ENCODE data around the gene OGDH. TPM values are rescaled to one million over a fixed set of nuclear protein-coding genes. Genes with fewer than 3 reads are reported as not detected.

The OGDH gene
- total RNA-seq, 1 donor from 2014 or later, result 80.0 TPM

- Mint-ChIP-seq H3K4me1 (ENCODE audit: low read depth) (peaks cover 50% of the 10 kb centered on the region), H3K4me3 (ENCODE audit: unreplicated experiment) (peak overlapping the region; percentile 46), H3K9me3 (ENCODE audit: low read depth) (no peaks in the 10 kb centered on the region), H3K27ac (ENCODE audit: unreplicated experiment) (peak overlapping the region; percentile 99), H3K27me3 (ENCODE audit: low read depth) (no peaks in the 10 kb centered on the region), H3K36me3 (ENCODE audit: low read depth) (peaks cover 2% of the 10 kb centered on the region)
- DNase-seq (ENCODE audit: low spot score), result no peak
- no peak for TF ChIP-seq CTCF (IDR thresholded peaks at IDR 0.05)
These were observed 32.5 kb downstream of the OGDH start for GRCh38 chr7:44638611-44639557.

- Mint-ChIP-seq H3K27ac (ENCODE audit: unreplicated experiment) (peak overlapping the region; percentile 99), H3K36me3 (ENCODE audit: low read depth) (peaks cover 2% of the 10 kb centered on the region), H3K27me3 (ENCODE audit: low read depth) (no peaks in the 10 kb centered on the region), H3K9me3 (ENCODE audit: low read depth) (no peaks in the 10 kb centered on the region), H3K4me1 (ENCODE audit: low read depth) (peaks cover 41% of the 10 kb centered on the region), H3K4me3 (ENCODE audit: unreplicated experiment) (peak overlapping the region; percentile 31)
- DNase-seq (ENCODE audit: low spot score), result no peak
- TF ChIP-seq CTCF (IDR thresholded peaks at IDR 0.05), result no peak
These were observed 33.4 kb downstream of the OGDH start for GRCh38 chr7:44639671-44640321.

GRCh38 chr7:44643206-44643605 is 36.8 kb downstream of the OGDH start:
- Mint-ChIP-seq H3K9me3 (ENCODE audit: low read depth) (no peaks in the 10 kb centered on the region), H3K4me1 (ENCODE audit: low read depth) (peaks cover 25% of the 10 kb centered on the region), H3K36me3 (ENCODE audit: low read depth) (peaks cover 4% of the 10 kb centered on the region), H3K27me3 (ENCODE audit: low read depth) (no peaks in the 10 kb centered on the region), H3K4me3 (ENCODE audit: unreplicated experiment) (no peak overlapping the region), H3K27ac (ENCODE audit: unreplicated experiment) (no peak overlapping the region)
- no peak for DNase-seq (ENCODE audit: low spot score)
- TF ChIP-seq CTCF (IDR thresholded peaks at IDR 0.05), result no peak

DNA sequence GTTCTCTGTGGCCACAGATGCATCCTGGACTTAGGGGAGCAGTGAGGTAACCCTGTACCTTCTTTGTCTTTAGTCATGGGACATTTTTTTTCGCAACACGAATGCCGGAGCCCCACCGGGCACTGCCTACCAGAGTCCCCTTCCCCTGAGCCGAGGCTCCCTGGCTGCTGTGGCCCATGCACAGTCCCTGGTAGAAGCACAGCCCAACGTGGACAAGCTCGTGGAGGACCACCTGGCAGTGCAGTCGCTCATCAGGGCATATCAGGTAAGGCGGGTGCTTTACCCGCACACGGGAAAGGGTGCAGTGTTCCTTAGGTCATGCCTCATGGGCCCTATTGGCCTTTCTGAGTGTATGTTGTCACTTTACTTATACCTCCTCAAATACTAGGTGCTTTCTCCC is 38.8 kb downstream of the OGDH start:
- Mint-ChIP-seq H3K27ac (ENCODE audit: unreplicated experiment) (no peak overlapping the region), H3K27me3 (ENCODE audit: low read depth) (no peaks in the 10 kb centered on the region), H3K9me3 (ENCODE audit: low read depth) (no peaks in the 10 kb centered on the region), H3K4me1 (ENCODE audit: low read depth) (peaks cover 4% of the 10 kb centered on the region), H3K36me3 (ENCODE audit: low read depth) (peaks cover 6% of the 10 kb centered on the region), H3K4me3 (ENCODE audit: unreplicated experiment) (no peak overlapping the region)
- DNase-seq (ENCODE audit: low spot score), result no peak
- no peak for TF ChIP-seq CTCF (IDR thresholded peaks at IDR 0.05)

DNA sequence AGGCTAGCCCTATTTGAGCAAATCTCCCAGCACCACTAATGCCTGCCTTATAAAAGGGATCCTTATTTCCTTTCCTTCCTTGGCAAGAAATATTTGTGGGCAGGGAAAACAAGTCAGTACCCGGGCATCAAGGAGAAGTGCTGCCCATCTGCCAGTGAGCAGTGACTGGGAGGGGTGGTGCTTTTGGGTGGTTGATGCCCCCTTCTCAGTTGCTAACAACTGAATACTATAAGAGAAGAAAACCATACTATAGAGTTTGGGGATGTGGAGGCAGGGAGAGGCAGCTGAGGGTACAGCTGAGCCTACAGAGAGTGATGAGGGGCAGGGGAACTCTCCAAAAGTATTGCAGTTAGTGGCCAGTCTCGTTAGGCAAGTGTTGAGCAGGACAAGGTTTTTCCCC is 39.3 kb downstream of the OGDH start:
- Mint-ChIP-seq H3K9me3 (ENCODE audit: low read depth) (no peaks in the 10 kb centered on the region), H3K4me1 (ENCODE audit: low read depth) (peaks cover 4% of the 10 kb centered on the region), H3K36me3 (ENCODE audit: low read depth) (peaks cover 6% of the 10 kb centered on the region), H3K27ac (ENCODE audit: unreplicated experiment) (no peak overlapping the region), H3K4me3 (ENCODE audit: unreplicated experiment) (no peak overlapping the region), H3K27me3 (ENCODE audit: low read depth) (no peaks in the 10 kb centered on the region)
- no peak for DNase-seq (ENCODE audit: low spot score)
- no peak for TF ChIP-seq CTCF (IDR thresholded peaks at IDR 0.05)

Data from chondrocyte (in vitro differentiated cells).